ENCODE data around the gene OST4.
"Not testable (repeated sequence)": the region's sequence is repeated elsewhere in the genome, so short reads cannot be mapped to it uniquely, and the experiment has no call there.

OST4 gene

GRCh38 chr2:27117995-27118524 is 46.6 kb upstream of the OST4 start:
- H3K27me3 ChIP-seq (ENCODE audit: low read length) = no peaks in the 10 kb centered on the region
- no peak overlapping the region for H3K4me3 ChIP-seq (ENCODE audit: insufficient read depth, low read length, poor library complexity, severe bottlenecking)
- H3K9me2 ChIP-seq (replicated peaks; ENCODE audit: insufficient read depth, low read length) = no peaks in the 10 kb centered on the region
- no peak overlapping the region for H3K4me2 ChIP-seq (ENCODE audit: low read depth, low read length, poor library complexity, severe bottlenecking)
- H2AFZ ChIP-seq (ENCODE audit: low read depth, low read length, severe bottlenecking) = no peak overlapping the region
- no peaks in the 10 kb centered on the region for H3F3A ChIP-seq (ENCODE audit: insufficient read depth)
- TF ChIP-seq CTCF (IDR thresholded peaks at IDR 0.05; ENCODE audit: insufficient read depth, low read length, poor library complexity, severe bottlenecking) (no peak), EZH2phosphoT487 (conservative IDR thresholded peaks at IDR 0.05; ENCODE audit: low read length) (no peak)
- H3K79me2 ChIP-seq (ENCODE audit: insufficient read depth, low read length) = no peaks in the 10 kb centered on the region
- no peaks in the 10 kb centered on the region for H4K20me1 ChIP-seq (ENCODE audit: low read depth, low read length)
- H3K9ac ChIP-seq (ENCODE audit: low read length) = no peak overlapping the region
- H3K9me3 ChIP-seq (ENCODE audit: insufficient read depth, low read length) = no peaks in the 10 kb centered on the region
- no peaks in the 10 kb centered on the region for H3K36me3 ChIP-seq (ENCODE audit: low read length)
- H3K27ac ChIP-seq (ENCODE audit: low read depth, low read length) = no peak overlapping the region

- Histone ChIP-seq H3K4me2 (ENCODE audit: low read depth, low read length, poor library complexity, severe bottlenecking) (no peak overlapping the region), H3K79me2 (ENCODE audit: insufficient read depth, low read length) (no peaks in the 10 kb centered on the region), H3K36me3 (ENCODE audit: low read length) (no peaks in the 10 kb centered on the region), H3K9me3 (ENCODE audit: insufficient read depth, low read length) (no peaks in the 10 kb centered on the region), H4K20me1 (ENCODE audit: low read depth, low read length) (no peaks in the 10 kb centered on the region), H3K27ac (ENCODE audit: low read depth, low read length) (no peak overlapping the region), H3K4me3 (ENCODE audit: insufficient read depth, low read length, poor library complexity, severe bottlenecking) (no peak overlapping the region), H3K27me3 (ENCODE audit: low read length) (no peaks in the 10 kb centered on the region), H2AFZ (ENCODE audit: low read depth, low read length, severe bottlenecking) (no peak overlapping the region), H3K9ac (ENCODE audit: low read length) (no peak overlapping the region), H3K9me2 (replicated peaks; ENCODE audit: insufficient read depth, low read length) (no peaks in the 10 kb centered on the region), H3F3A (ENCODE audit: insufficient read depth) (no peaks in the 10 kb centered on the region)
- TF ChIP-seq EZH2phosphoT487 (conservative IDR thresholded peaks at IDR 0.05; ENCODE audit: low read length) = no peak
- no peak for TF ChIP-seq CTCF (IDR thresholded peaks at IDR 0.05; ENCODE audit: insufficient read depth, low read length, poor library complexity, severe bottlenecking)
Observed at GRCh38 chr2:27115519-27115918, 44.1 kb upstream of the OST4 start.

GRCh38 chr2:27111392-27112078 is 40.1 kb upstream of the OST4 start:
- not testable (repeated sequence) for H3K79me2 ChIP-seq (ENCODE audit: insufficient read depth, low read length); H3K9me3 ChIP-seq (ENCODE audit: insufficient read depth, low read length)

GRCh38 chr2:27110603-27111352 is 39.3 kb upstream of the OST4 start:
- not testable (repeated sequence) for H3K9ac ChIP-seq (ENCODE audit: low read length); H3K36me3 ChIP-seq (ENCODE audit: low read length); H3K4me2 ChIP-seq (ENCODE audit: low read depth, low read length, poor library complexity, severe bottlenecking); H3K9me3 ChIP-seq (ENCODE audit: insufficient read depth, low read length); H3K27me3 ChIP-seq (ENCODE audit: low read length); H3K79me2 ChIP-seq (ENCODE audit: insufficient read depth, low read length); H2AFZ ChIP-seq (ENCODE audit: low read depth, low read length, severe bottlenecking); H3K27ac ChIP-seq (ENCODE audit: low read depth, low read length); H4K20me1 ChIP-seq (ENCODE audit: low read depth, low read length); H3F3A ChIP-seq (ENCODE audit: insufficient read depth); H3K9me2 ChIP-seq (replicated peaks; ENCODE audit: insufficient read depth, low read length); H3K4me3 ChIP-seq (ENCODE audit: insufficient read depth, low read length, poor library complexity, severe bottlenecking)

More at GRCh38 chr2:27111392-27112078, 40.1 kb upstream of the OST4 start:
- H3K4me2 ChIP-seq (ENCODE audit: low read depth, low read length, poor library complexity, severe bottlenecking); H3F3A ChIP-seq (ENCODE audit: insufficient read depth); H4K20me1 ChIP-seq (ENCODE audit: low read depth, low read length); H3K27me3 ChIP-seq (ENCODE audit: low read length); H2AFZ ChIP-seq (ENCODE audit: low read depth, low read length, severe bottlenecking); H3K36me3 ChIP-seq (ENCODE audit: low read length); H3K27ac ChIP-seq (ENCODE audit: low read depth, low read length); H3K4me3 ChIP-seq (ENCODE audit: insufficient read depth, low read length, poor library complexity, severe bottlenecking); H3K9ac ChIP-seq (ENCODE audit: low read length); H3K9me2 ChIP-seq (replicated peaks; ENCODE audit: insufficient read depth, low read length): not testable (repeated sequence)
